Fibroblast of skin of abdomen (primary cell): ENCODE measurements around the gene NAT16.
"Not testable (repeated sequence)": the region's sequence is repeated elsewhere in the genome, so short reads cannot be mapped to it uniquely, and the experiment has no call there.

Experiments used
- DNase-seq: peaks from one replicate; pipeline ENCODE4 v3.0.0-alpha.2; 2013

The NAT16 gene

GRCh38 chr7:101156866-101157589 lies 23.1 kb downstream of the NAT16 start:
- DNase-seq = no peak

GRCh38 chr7:101156277-101156676 lies 23.8 kb downstream of the NAT16 start:
- no peak for DNase-seq

GRCh38 chr7:101155303-101155702 lies 24.8 kb downstream of the NAT16 start:
- no peak for DNase-seq

GRCh38 chr7:101154693-101155102 lies 25.4 kb downstream of the NAT16 start:
- no peak for DNase-seq

GRCh38 chr7:101153969-101154692 lies 26.0 kb downstream of the NAT16 start, which contains the start of gene AP1S1:
Gene AP1S1 (plus strand): TSS chr7:101154476. CDS start chr7:101154515, 39 bp downstream.
- peak; percentile 95 for DNase-seq

- no peak for DNase-seq
These were observed 28.0 kb downstream of the NAT16 start for GRCh38 chr7:101151908-101152651.

GRCh38 chr7:101140746-101141382 lies 39.2 kb downstream of the NAT16 start:
- no peak for DNase-seq

- no peak for DNase-seq
These were observed 39.8 kb downstream of the NAT16 start for GRCh38 chr7:101140339-101140699.

GRCh38 chr7:101138213-101138870 lies 41.8 kb downstream of the NAT16 start:
- DNase-seq = peak; percentile 97

- no peak for DNase-seq
These were observed 42.4 kb downstream of the NAT16 start for GRCh38 chr7:101137651-101138212.

- DNase-seq = peak; percentile 84
These were observed 45.6 kb downstream of the NAT16 start for GRCh38 chr7:101134399-101134980.

GRCh38 chr7:101133621-101134398 lies 46.3 kb downstream of the NAT16 start:
- peak; percentile 62 for DNase-seq

GRCh38 chr7:101132626-101133600 lies 47.2 kb downstream of the NAT16 start:
- DNase-seq = not testable (repeated sequence)

- DNase-seq = no peak
These were observed 50.4 kb downstream of the NAT16 start for GRCh38 chr7:101129603-101130117.

- DNase-seq = no peak
These were observed 51.9 kb downstream of the NAT16 start for GRCh38 chr7:101128040-101128834.

GRCh38 chr7:101127460-101128039 lies 52.5 kb downstream of the NAT16 start:
- DNase-seq = no peak

GRCh38 chr7:101126651-101127459 lies 53.2 kb downstream of the NAT16 start, which contains the start of gene SERPINE1:
Gene SERPINE1 (plus strand): TSS chr7:101127104. CDS start chr7:101128394, 1,290 bp downstream.
- peak; percentile 100 for DNase-seq
